Neuronal stem cell (in vitro differentiated cells): ENCODE data around the gene MAP3K5.
"Not testable (repeated sequence)": the region's sequence is repeated elsewhere in the genome, so short reads cannot be mapped to it uniquely, and the experiment has no call there.

Experiments used
- DNase-seq: peaks from one replicate; pipeline ENCODE4 v3.0.0-alpha.2; 2013; ENCODE audit warnings: low spot score
- H2AFZ ChIP-seq: one replicate; pipeline ENCODE4 v1.6.1; 2013; ENCODE audit warnings: mild to moderate bottlenecking, low read length, inconsistent platforms
- H2AK5ac ChIP-seq: 2 replicates; pipeline ENCODE4 v1.6.1; 2013; ENCODE audit warnings: low read depth, mild to moderate bottlenecking, inconsistent platforms, low read length, moderate library complexity, mixed read lengths
- H2BK120ac ChIP-seq: 2 replicates; pipeline ENCODE4 v1.6.1; 2013; ENCODE audit warnings: low read depth, mild to moderate bottlenecking, inconsistent platforms, low read length, moderate library complexity, mixed read lengths
- H2BK12ac ChIP-seq: one replicate; pipeline ENCODE4 v1.6.1; 2013; ENCODE audit warnings: low read length, inconsistent platforms
- H2BK15ac ChIP-seq: 2 replicates; pipeline ENCODE4 v1.6.1; 2013; ENCODE audit warnings: mild to moderate bottlenecking, low read length, inconsistent platforms, mixed read lengths
- H2BK5ac ChIP-seq: one replicate; pipeline ENCODE4 v1.6.1; 2013; ENCODE audit warnings: inconsistent platforms, mild to moderate bottlenecking, low read length, moderate library complexity
- H3K14ac ChIP-seq: one replicate; pipeline ENCODE4 v1.6.1; 2013; ENCODE audit warnings: low read length, inconsistent platforms
- H3K18ac ChIP-seq: 2 replicates; pipeline ENCODE4 v1.6.1; 2013; ENCODE audit warnings: low read length, inconsistent platforms
- H3K23ac ChIP-seq: 2 replicates; pipeline ENCODE4 v1.6.1; 2013; ENCODE audit warnings: low read depth, mild to moderate bottlenecking, mixed read lengths, low read length, inconsistent platforms; ENCODE audit not compliant: poor library complexity
- H3K27ac ChIP-seq: replicated peaks from 3 replicates; pipeline ENCODE4 v1.5.1; 2013; ENCODE audit warnings: low read length, inconsistent platforms
- H3K27me3 ChIP-seq, 3 experiments: 2 replicates each; pipeline ENCODE4 v1.6.1; 2013; ENCODE audit warnings: low read length in 3 of 3, mild to moderate bottlenecking in 2 of 3, inconsistent platforms in 1 of 3, low read depth in 1 of 3, mixed read lengths in 1 of 3, moderate library complexity in 1 of 3; ENCODE audit not compliant: control insufficient read depth in 3 of 3, insufficient read depth in 3 of 3
- H3K36me3 ChIP-seq, 2 donors: replicated peaks in 1 of 2; 2 replicates each; pipeline ENCODE4 v1.6.1; 2013; ENCODE audit warnings: low read length in 2 of 2; ENCODE audit not compliant: control insufficient read depth in 2 of 2, insufficient read depth in 2 of 2
- H3K4ac ChIP-seq: 2 replicates; pipeline ENCODE4 v1.6.1; 2013; ENCODE audit warnings: inconsistent platforms, mild to moderate bottlenecking, low read length, moderate library complexity
- H3K4me1 ChIP-seq, 2 donors: 1 replicate in 1 of 2; 2 replicates in 1 of 2; pipeline ENCODE4 v1.6.1; 2013; ENCODE audit warnings: low read length in 2 of 2, low read depth in 1 of 2; ENCODE audit not compliant: control insufficient read depth in 2 of 2, insufficient read depth in 1 of 2
- H3K4me2 ChIP-seq: one replicate; pipeline ENCODE4 v1.6.1; 2013; ENCODE audit warnings: mild to moderate bottlenecking, low read length, inconsistent platforms; ENCODE audit not compliant: insufficient read depth, poor library complexity, severe bottlenecking
- H3K4me3 ChIP-seq, 2 donors: 2 replicates each; pipeline ENCODE4 v1.5.1; 2013; ENCODE audit warnings: low read length in 2 of 2, mild to moderate bottlenecking in 2 of 2, inconsistent platforms in 1 of 2, moderate library complexity in 1 of 2
- H3K79me1 ChIP-seq: one replicate; pipeline ENCODE4 v1.6.1; 2013; ENCODE audit warnings: low read depth, mild to moderate bottlenecking, inconsistent platforms, low read length, moderate library complexity
- H3K9ac ChIP-seq: one replicate; pipeline ENCODE4 v1.6.1; 2013; ENCODE audit warnings: mild to moderate bottlenecking, low read depth, low read length, inconsistent platforms; ENCODE audit not compliant: poor library complexity
- H3K9me3 ChIP-seq, 2 donors: replicated peaks in 1 of 2; 2 replicates each; pipeline versions ENCODE3 to v1.6.1; 2013; ENCODE audit warnings: low read length in 2 of 2, mild to moderate bottlenecking in 2 of 2, inconsistent platforms in 1 of 2, low read depth in 1 of 2, mixed read lengths in 1 of 2, moderate library complexity in 1 of 2; ENCODE audit not compliant: control insufficient read depth in 2 of 2, insufficient read depth in 1 of 2
- H4K8ac ChIP-seq: one replicate; pipeline ENCODE4 v1.6.1; 2013; ENCODE audit warnings: low read depth, mild to moderate bottlenecking, inconsistent platforms, low read length, moderate library complexity
- H4K91ac ChIP-seq: one replicate; pipeline ENCODE4 v1.6.1; 2013; ENCODE audit warnings: low read length, low read depth, mild to moderate bottlenecking, inconsistent platforms; ENCODE audit not compliant: poor library complexity
- WGBS, 2 donors: extraction: QIAGEN DNeasy Blood & Tissue Kit; methylation state at CpG; one replicate each; pipeline ENCODE4 v1.1.7; 2013; ENCODE audit warnings: missing lambda C conversion rate in 2 of 2, mixed read lengths in 1 of 2; ENCODE audit not compliant: insufficient read length in 2 of 2, insufficient replicate concordance in 1 of 2; ENCODE audit errors: extremely low coverage in 2 of 2; 5-methylcytosine and 5-hydroxymethylcytosine counted together

The MAP3K5 gene

DNA sequence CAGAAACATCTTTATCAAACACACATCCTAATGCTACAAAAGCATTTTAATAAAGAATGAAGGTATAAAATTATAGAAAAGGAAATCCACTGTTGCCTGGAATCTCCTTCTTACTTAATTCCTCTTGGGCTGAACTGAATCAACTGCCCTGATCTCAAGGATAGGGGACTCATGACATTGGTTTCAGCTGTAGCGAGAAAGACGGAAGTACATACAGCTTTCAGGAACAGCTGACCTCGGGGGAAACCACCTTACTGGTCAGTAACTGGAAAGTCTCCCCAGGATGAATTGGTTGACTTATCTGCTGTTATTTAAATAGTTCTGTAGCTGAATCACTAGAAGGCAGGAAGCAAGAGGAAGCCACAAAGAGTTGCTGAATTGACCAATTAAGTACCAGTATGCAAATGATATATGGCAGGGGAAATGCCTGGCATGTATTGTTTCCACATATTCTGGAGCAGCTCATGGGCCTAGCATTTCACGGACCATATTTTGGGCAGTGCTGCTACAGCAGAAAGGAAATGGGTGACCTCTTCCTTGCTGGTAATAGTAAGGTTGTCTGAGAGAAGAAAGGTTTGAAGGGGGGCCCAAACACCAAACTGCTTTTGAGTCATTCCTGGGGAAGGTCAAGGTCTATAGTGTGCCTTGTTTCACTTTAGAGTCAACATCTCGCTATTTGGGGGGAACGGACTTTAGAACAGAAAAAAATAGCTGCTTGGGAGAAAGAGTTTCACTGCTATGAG lies 198.4 kb downstream of the MAP3K5 start:
- Histone ChIP-seq H3K27me3 (no peaks in the 10 kb centered on the region), H2BK12ac (no peak overlapping the region), H3K18ac (no peak overlapping the region), H3K4ac (no peak overlapping the region), H2AK5ac (no peak overlapping the region), H2BK120ac (no peak overlapping the region), H3K23ac (no peak overlapping the region), H3K9ac (no peak overlapping the region), H2BK15ac (no peak overlapping the region), H2AFZ (no peak overlapping the region), H3K79me1 (no peaks in the 10 kb centered on the region), H4K8ac (no peak overlapping the region), H3K4me2 (no peak overlapping the region), H3K4me1 (no peaks in the 10 kb centered on the region), H3K14ac (no peak overlapping the region), H2BK5ac (no peak overlapping the region), H3K27ac (no peak overlapping the region), H3K9me3 (peaks cover 0 to 2% of the 10 kb centered on the region in 2 donors), H3K4me3 (no peak overlapping the region), H4K91ac (no peak overlapping the region), H3K36me3 (no peaks in the 10 kb centered on the region)
- WGBS, 2 donors: no CpG with 5 or more reads among the region's 6 CpGs
- no peak for DNase-seq

DNA sequence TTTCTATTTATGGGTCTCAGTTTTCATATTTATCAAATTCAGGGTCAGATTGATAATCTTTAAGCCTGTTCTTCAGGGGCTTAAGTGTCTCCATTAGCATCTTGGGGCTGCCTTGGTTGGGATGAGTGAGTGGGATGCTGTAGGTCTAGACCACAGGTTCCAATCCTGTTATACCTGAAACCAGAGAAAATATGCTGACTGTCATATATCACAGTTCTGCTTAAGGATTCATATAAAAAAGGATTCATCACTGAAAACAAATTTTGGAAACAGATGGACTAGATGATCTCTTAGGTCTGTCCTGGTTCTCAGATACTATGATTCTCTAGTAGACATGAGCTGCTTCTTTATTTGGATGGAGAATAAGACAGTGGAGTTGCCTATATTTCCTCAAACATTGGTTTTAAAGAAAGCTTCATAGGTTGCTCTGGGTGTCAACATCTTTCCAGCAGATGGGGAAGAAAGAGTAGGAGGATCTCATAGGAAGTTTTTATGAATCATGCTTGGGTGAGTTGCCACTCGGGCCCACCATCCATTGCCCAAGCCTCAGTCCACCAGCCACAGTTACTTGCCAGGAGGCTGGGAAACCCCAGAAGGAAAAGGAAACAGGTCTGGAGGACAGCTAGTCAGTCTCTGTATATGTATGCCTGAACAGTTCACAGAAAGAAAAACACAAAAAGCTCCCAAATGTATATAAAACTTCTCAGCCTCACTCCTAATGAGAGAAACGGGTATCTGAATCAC lies 199.2 kb downstream of the MAP3K5 start:
- H3K18ac ChIP-seq: no peak overlapping the region
- H3K36me3 ChIP-seq: no peaks in the 10 kb centered on the region
- H3K4ac ChIP-seq: no peak overlapping the region
- H2BK5ac ChIP-seq: no peak overlapping the region
- no CpG with 5 or more reads among the region's 2 CpGs for WGBS, 2 donors
- H4K8ac ChIP-seq: no peak overlapping the region
- H2BK12ac ChIP-seq: no peak overlapping the region
- no peaks in the 10 kb centered on the region for H3K27me3 ChIP-seq
- no peak overlapping the region for H2BK15ac ChIP-seq
- H2AK5ac ChIP-seq: no peak overlapping the region
- H3K14ac ChIP-seq: no peak overlapping the region
- H3K4me3 ChIP-seq: no peak overlapping the region
- H3K27ac ChIP-seq: no peak overlapping the region
- H2BK120ac ChIP-seq: no peak overlapping the region
- H3K9me3 ChIP-seq: peaks cover 0 to 2% of the 10 kb centered on the region in 2 donors
- no peak overlapping the region for H3K9ac ChIP-seq
- H3K23ac ChIP-seq: no peak overlapping the region
- H3K4me1 ChIP-seq: no peaks in the 10 kb centered on the region
- no peak overlapping the region for H2AFZ ChIP-seq
- H3K79me1 ChIP-seq: no peaks in the 10 kb centered on the region
- no peak overlapping the region for H3K4me2 ChIP-seq
- DNase-seq: no peak
- H4K91ac ChIP-seq: no peak overlapping the region

DNA sequence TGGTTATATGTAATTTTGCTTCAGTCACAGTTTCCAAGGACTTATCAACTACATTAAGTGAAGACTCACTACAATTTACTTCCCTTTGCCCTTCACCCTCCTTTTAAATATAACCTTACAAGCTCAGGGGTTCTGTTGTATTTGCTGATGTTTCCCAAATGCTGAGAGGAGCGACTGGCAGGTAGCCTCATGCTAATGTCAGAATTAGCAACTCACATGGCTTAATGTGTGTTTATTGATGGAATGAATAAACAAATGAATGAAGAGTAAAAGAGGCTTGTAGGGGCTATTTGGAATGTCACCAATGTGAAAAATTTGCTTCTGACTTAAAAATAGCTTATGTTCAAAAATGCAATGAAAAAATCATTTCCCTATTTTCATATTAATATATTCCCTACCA lies 200.7 kb downstream of the MAP3K5 start:
- H2AFZ ChIP-seq: no peak overlapping the region
- H2BK5ac ChIP-seq: no peak overlapping the region
- H2BK12ac ChIP-seq: no peak overlapping the region
- WGBS, 2 donors: no CpG with 5 or more reads among the region's 1 CpG
- no peak overlapping the region for H3K18ac ChIP-seq
- no peak overlapping the region for H3K27ac ChIP-seq
- H4K8ac ChIP-seq: no peak overlapping the region
- no peak overlapping the region for H3K14ac ChIP-seq
- no peaks in the 10 kb centered on the region for H3K36me3 ChIP-seq
- H2BK120ac ChIP-seq: no peak overlapping the region
- no peaks in the 10 kb centered on the region for H3K79me1 ChIP-seq
- H2BK15ac ChIP-seq: no peak overlapping the region
- no peak overlapping the region for H3K4me3 ChIP-seq
- H3K4me1 ChIP-seq: no peaks in the 10 kb centered on the region
- H3K4me2 ChIP-seq: no peak overlapping the region
- no peak for DNase-seq
- no peak overlapping the region for H3K4ac ChIP-seq
- H3K27me3 ChIP-seq: no peaks in the 10 kb centered on the region
- no peak overlapping the region for H3K9ac ChIP-seq
- no peak overlapping the region for H3K23ac ChIP-seq
- H3K9me3 ChIP-seq: peaks cover 0 to 2% of the 10 kb centered on the region in 2 donors
- no peak overlapping the region for H4K91ac ChIP-seq
- no peak overlapping the region for H2AK5ac ChIP-seq

DNA sequence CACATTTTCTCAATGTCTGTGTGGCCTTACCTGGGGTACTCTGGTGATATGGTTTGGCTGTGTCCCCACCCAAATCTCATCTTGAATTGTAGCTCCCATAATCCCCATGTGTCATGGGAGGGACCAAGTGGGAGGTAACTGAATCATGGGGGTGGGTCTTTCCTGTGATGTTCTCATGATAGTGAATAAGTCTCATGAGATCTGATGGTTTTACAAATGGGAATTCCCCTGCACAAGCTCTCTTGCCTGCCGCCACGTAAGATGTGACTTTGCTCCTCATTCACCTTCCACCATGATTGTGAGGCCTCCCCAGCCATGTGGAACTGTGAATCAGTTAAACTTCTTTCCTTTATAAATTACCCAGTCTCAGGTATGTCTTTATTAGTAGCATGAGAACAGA lies 201.4 kb downstream of the MAP3K5 start:
- not testable (repeated sequence) for H3K4me2 ChIP-seq, H2BK15ac ChIP-seq, H2AK5ac ChIP-seq, H3K4ac ChIP-seq, H3K23ac ChIP-seq, H3K4me3 ChIP-seq, H3K79me1 ChIP-seq, H3K36me3 ChIP-seq, H4K91ac ChIP-seq, H3K9me3 ChIP-seq, H2AFZ ChIP-seq, H2BK5ac ChIP-seq, H3K14ac ChIP-seq, H3K27ac ChIP-seq, H3K9ac ChIP-seq, H2BK12ac ChIP-seq, H3K27me3 ChIP-seq, DNase-seq, H4K8ac ChIP-seq, H3K4me1 ChIP-seq, H3K18ac ChIP-seq, H2BK120ac ChIP-seq
- no CpG with 5 or more reads among the region's 2 CpGs for WGBS, 2 donors
